Peyer's patch (tissue), 4 donors: ENCODE measurements around the gene RNF217. TPM values are rescaled to one million over a fixed set of nuclear protein-coding genes. Genes with fewer than 3 reads are reported as not detected.

Experiments used
- DNase-seq, 3 donors: peaks; one replicate each; pipeline ENCODE4 v3.0.0-alpha.2; 2017 to 2019
- H3K27ac ChIP-seq, 4 donors: fragments of 200-600 bp; sonication (generic); one replicate each; pipeline ENCODE4 v1.5.1; 2016 to 2019
- H3K27me3 ChIP-seq, 2 donors: fragments of 200-600 bp; sonication (generic); one replicate each; pipeline ENCODE4 v1.5.1; 2019
- H3K36me3 ChIP-seq, 3 donors: fragments of 200-600 bp; sonication (generic); one replicate each; pipeline ENCODE4 v1.5.1; 2016 to 2019
- H3K4me1 ChIP-seq, 4 donors: fragments of 200-600 bp; sonication (generic); one replicate each; pipeline ENCODE4 v1.5.1; 2016 to 2019
- H3K4me3 ChIP-seq, 4 donors: fragments of 200-600 bp; sonication (generic); 1 replicate in 3 of 4; 2 replicates in 1 of 4; pipeline ENCODE4 v1.5.1; 2016 to 2019; ENCODE audit warnings: mild to moderate bottlenecking in 1 of 4
- H3K9me3 ChIP-seq, 4 donors: fragments of 200-600 bp; sonication (generic); one replicate each; pipeline ENCODE4 v1.5.1; 2016 to 2019; ENCODE audit warnings: mild to moderate bottlenecking in 1 of 4
- CTCF ChIP-seq, 6 experiments: fragments of 450-650 bp in 4 of 6; fragments of 200-600 bp in 2 of 6; sonication (generic) in 1 of 6; IDR thresholded peaks; one replicate each; pipeline ENCODE4 v1.5.1; 2017 to 2019; ENCODE audit warnings: antibody characterized with exemption in 6 of 6, mild to moderate bottlenecking in 3 of 6, moderate library complexity in 1 of 6
- POLR2A ChIP-seq, 2 donors: fragments of 450-650 bp; IDR thresholded peaks; one replicate each; pipeline ENCODE4 v1.5.1; 2017; ENCODE audit warnings: antibody characterized with exemption in 2 of 2, mild to moderate bottlenecking in 2 of 2, moderate library complexity in 2 of 2
- total RNA-seq, 4 donors: library from RNA; depleted of rRNA; stranded (reverse); fragments of >200 nt; gene quantifications; one replicate each; pipeline ENCODE4 v1.1.0, GENCODE V29; 2016

The RNF217 gene
- total RNA-seq, 4 donors from 2014 or later = 7.4 to 60.1 (median 23.5) TPM

- H3K4me3 ChIP-seq = no peak overlapping the region
- no peaks in the 10 kb centered on the region for H3K9me3 ChIP-seq
- no peak overlapping the region for H3K27ac ChIP-seq
- TF ChIP-seq CTCF (IDR thresholded peaks at IDR 0.05) (no peak), POLR2A (IDR thresholded peaks at IDR 0.05) (no peak)
- H3K27me3 ChIP-seq = no peaks in the 10 kb centered on the region
- peaks cover 0 to 5% (median 0%) of the 10 kb centered on the region in 4 donors for H3K4me1 ChIP-seq
- DNase-seq = no peak
- no peaks in the 10 kb centered on the region for H3K36me3 ChIP-seq
Observed at GRCh38 chr6:125013938-125014660, 51.9 kb downstream of the RNF217 start.

DNA sequence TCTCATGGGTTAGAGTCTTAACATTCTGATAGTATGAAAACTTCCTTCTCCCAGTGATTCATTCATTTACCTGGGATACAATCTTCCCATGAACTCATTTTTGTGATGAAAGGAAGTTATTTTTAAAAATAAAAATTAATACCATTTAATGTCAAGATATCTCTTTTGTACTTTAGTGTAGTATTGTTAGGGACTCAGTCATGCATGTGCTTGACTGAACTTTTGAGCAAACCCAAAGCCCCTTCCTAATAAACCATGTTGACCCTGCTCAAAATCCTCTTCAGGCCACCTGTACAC is 52.4 kb downstream of the RNF217 start:
- Histone ChIP-seq H3K4me3 (no peak overlapping the region), H3K27ac (no peak overlapping the region), H3K36me3 (no peaks in the 10 kb centered on the region), H3K4me1 (no peaks in the 10 kb centered on the region), H3K9me3 (no peaks in the 10 kb centered on the region), H3K27me3 (no peaks in the 10 kb centered on the region)
- no peak for DNase-seq
- TF ChIP-seq POLR2A (IDR thresholded peaks at IDR 0.05) = no peak
- no peak for TF ChIP-seq CTCF (IDR thresholded peaks at IDR 0.05)

GRCh38 chr6:125015152-125015551 is 52.9 kb downstream of the RNF217 start:
- no peak overlapping the region for H3K4me3 ChIP-seq
- no peak for DNase-seq

GRCh38 chr6:125018136-125018535 is 55.9 kb downstream of the RNF217 start:
- no peaks in the 10 kb centered on the region for H3K9me3 ChIP-seq
- H3K27ac ChIP-seq = no peak overlapping the region
- no peak for DNase-seq
- no peak overlapping the region for H3K4me3 ChIP-seq
- H3K36me3 ChIP-seq = no peaks in the 10 kb centered on the region
- no peaks in the 10 kb centered on the region for H3K27me3 ChIP-seq
- TF ChIP-seq POLR2A (IDR thresholded peaks at IDR 0.05) = no peak
- no peak for TF ChIP-seq CTCF (IDR thresholded peaks at IDR 0.05)
- H3K4me1 ChIP-seq = peaks cover 0 to 9% (median 0%) of the 10 kb centered on the region in 4 donors

More at GRCh38 chr6:125015152-125015551, 52.9 kb downstream of the RNF217 start:
- H3K36me3 ChIP-seq = no peaks in the 10 kb centered on the region
- no peaks in the 10 kb centered on the region for H3K9me3 ChIP-seq
- no peak overlapping the region for H3K27ac ChIP-seq
- H3K4me1 ChIP-seq = no peaks in the 10 kb centered on the region
- TF ChIP-seq POLR2A (IDR thresholded peaks at IDR 0.05) (no peak), CTCF (IDR thresholded peaks at IDR 0.05) (no peak)
- no peaks in the 10 kb centered on the region for H3K27me3 ChIP-seq

GRCh38 chr6:125019281-125019680 is 57.0 kb downstream of the RNF217 start:
- Histone ChIP-seq H3K4me1 (peaks cover 0 to 9% (median 0%) of the 10 kb centered on the region in 4 donors), H3K36me3 (no peaks in the 10 kb centered on the region), H3K4me3 (no peak overlapping the region), H3K27me3 (no peaks in the 10 kb centered on the region), H3K27ac (no peak overlapping the region), H3K9me3 (no peaks in the 10 kb centered on the region)
- TF ChIP-seq POLR2A (IDR thresholded peaks at IDR 0.05) = no peak
- no peak for TF ChIP-seq CTCF (IDR thresholded peaks at IDR 0.05)
- DNase-seq = no peak
